Uterus (tissue), 2 donors: ENCODE results near the gene NPEPL1.

Experiments used
- POLR2A ChIP-seq, 2 donors: fragments of 450-650 bp; IDR thresholded peaks; one replicate each; pipeline ENCODE4 v1.6.1; 2016; ENCODE audit warnings: antibody characterized with exemption in 2 of 2, mild to moderate bottlenecking in 1 of 2, moderate library complexity in 1 of 2
- TF ChIP-seq, protein P1 (sequence below), 4 experiments: fragments of 200-600 bp in 2 of 4; fragments of 450-650 bp in 2 of 4; sonication (generic) in 2 of 4; IDR thresholded peaks; one replicate each; pipeline ENCODE4 v1.5.1; 2016 to 2019; ENCODE audit warnings: antibody characterized with exemption in 4 of 4, mild to moderate bottlenecking in 2 of 4, moderate library complexity in 1 of 4

DNA sequence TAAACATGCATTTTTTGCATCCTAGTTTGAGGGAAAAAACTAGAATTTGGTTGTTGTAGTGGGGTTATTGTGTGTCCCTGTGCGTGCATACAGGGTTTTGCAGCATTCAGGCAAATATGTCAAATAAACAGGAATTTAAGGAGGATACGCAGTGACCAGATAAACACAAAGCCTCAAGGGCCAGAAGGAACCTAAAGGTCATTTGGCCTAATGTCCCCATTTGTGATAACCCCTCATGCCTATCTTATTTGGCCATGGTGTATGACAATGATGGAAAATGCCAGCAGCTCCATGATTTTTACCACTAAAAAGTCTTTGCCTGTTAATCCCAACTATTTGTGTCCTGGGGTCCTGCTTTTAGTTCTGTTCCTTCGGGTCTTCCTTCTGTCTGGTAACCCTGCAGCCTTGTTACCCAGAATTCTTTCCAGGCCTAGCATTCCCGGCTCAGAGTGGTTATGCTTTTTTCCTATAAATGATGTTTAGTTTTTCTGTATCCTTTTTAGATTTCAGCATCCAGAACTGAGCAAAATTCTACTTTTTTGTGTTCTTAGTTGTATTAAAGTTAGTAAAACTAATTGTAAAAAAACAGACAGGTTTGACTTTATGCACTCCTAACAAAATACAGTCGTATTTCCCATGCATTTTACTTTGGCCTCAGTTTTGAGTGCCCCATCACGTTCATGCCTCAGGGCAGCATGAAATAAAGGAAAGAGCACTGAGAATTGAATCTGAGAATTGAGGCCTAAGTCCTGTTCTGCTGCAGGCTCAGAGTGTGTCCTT lies 37.1 kb upstream of the NPEPL1 start:
- TF ChIP-seq, protein P1, sequence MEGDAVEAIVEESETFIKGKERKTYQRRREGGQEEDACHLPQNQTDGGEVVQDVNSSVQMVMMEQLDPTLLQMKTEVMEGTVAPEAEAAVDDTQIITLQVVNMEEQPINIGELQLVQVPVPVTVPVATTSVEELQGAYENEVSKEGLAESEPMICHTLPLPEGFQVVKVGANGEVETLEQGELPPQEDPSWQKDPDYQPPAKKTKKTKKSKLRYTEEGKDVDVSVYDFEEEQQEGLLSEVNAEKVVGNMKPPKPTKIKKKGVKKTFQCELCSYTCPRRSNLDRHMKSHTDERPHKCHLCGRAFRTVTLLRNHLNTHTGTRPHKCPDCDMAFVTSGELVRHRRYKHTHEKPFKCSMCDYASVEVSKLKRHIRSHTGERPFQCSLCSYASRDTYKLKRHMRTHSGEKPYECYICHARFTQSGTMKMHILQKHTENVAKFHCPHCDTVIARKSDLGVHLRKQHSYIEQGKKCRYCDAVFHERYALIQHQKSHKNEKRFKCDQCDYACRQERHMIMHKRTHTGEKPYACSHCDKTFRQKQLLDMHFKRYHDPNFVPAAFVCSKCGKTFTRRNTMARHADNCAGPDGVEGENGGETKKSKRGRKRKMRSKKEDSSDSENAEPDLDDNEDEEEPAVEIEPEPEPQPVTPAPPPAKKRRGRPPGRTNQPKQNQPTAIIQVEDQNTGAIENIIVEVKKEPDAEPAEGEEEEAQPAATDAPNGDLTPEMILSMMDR (IDR thresholded peaks at IDR 0.05), result no peak
- TF ChIP-seq POLR2A (IDR thresholded peaks at IDR 0.05), result no peak
